Stimulated activated CD8-positive, alpha-beta memory T cell treated with anti-CD3 and anti-CD28 coated beads, Interleukin-15, amount 100 ng/mL, for 4 hours (primary cell): ENCODE measurements around the gene PTPRK.
A peak's percentile ranks its signal among the peaks of the same experiment; 100 is the strongest.
"Not testable (repeated sequence)": the region's sequence is repeated elsewhere in the genome, so short reads cannot be mapped to it uniquely, and the experiment has no call there.

Experiments used
- DNase-seq, 2 donors: peaks; one replicate each; pipeline ENCODE4 v3.0.0-alpha.2; 2020; ENCODE audit warnings: low read depth in 2 of 2

Gene PTPRK

GRCh38 chr6:127956260-127956888, 564.0 kb downstream of the PTPRK start:
- no peak for DNase-seq

- no peak for DNase-seq
These were observed 566.3 kb downstream of the PTPRK start for GRCh38 chr6:127954082-127954481.

DNA sequence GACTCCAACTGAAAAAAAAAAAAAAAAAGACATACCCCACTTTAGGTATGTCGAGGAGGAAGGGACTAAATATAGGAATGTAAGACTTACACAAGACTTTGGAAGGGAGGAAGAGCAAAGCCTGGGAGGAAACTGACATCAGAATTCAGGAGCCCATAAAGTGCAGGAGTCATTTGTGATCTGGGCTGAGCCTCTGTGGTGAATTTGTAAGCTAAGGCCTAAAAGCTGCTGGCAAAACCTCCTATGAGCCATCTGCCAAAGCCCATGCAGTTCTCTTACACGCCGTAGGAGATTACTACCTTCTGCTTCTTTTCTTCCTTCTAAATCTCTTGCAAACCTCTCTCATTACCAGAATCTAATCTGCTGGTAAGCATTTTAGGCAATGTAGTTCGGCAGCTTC, 567.6 kb downstream of the PTPRK start:
- no peak for DNase-seq

DNA sequence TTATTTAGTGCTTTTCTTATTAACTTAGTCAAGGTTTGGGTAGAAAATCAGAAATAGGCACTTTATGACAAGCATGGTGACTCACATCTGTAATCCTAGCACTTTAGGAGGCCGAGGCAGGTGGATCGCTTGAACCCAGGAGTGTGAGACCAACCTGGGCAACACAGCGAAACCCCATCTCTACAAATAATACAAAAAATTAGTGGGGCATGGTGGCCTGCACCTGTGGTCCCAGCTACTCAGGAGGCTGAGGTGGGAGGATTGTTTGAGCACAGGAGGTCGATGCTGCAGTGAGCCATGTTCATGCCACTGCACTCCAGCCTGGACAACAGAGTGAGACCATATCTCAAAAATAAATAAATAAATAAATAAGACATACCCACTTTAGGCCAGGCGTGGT, 568.2 kb downstream of the PTPRK start:
- DNase-seq = no peak

DNA sequence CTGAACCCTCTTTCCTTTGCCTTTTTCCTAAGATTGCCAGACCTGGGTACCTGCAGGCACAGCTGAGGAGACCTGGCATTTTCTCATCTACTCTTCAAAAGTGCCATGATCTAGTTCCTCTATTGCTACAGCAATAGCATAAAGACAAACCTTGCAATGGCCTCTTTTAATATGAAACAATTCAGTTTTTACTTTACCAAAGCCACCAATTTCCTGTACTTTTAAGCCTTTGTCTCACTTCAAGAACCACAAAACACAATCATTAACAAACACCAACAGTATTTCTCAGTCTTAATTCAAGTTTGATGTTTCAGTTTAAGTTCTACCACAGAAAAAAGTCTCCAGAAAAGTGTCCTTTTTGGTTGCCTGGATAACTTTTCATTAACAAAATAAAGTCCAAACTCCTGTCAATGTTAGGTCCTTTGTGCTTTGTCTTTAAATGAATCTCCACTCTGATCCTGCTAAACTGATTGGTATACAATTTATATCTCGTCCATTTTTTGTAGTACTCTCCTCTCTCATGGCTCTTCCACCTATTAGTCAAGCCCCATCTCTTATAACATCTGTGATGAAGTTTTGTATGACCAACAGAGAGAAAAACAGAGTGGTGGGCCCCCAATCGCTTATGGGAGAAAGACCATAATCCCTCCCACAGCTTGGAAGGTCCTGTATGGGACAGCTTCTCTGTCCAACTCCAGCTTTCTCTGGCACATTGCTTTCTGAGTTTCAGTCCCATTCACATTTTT, 569.1 kb downstream of the PTPRK start:
- no peak for DNase-seq

DNA sequence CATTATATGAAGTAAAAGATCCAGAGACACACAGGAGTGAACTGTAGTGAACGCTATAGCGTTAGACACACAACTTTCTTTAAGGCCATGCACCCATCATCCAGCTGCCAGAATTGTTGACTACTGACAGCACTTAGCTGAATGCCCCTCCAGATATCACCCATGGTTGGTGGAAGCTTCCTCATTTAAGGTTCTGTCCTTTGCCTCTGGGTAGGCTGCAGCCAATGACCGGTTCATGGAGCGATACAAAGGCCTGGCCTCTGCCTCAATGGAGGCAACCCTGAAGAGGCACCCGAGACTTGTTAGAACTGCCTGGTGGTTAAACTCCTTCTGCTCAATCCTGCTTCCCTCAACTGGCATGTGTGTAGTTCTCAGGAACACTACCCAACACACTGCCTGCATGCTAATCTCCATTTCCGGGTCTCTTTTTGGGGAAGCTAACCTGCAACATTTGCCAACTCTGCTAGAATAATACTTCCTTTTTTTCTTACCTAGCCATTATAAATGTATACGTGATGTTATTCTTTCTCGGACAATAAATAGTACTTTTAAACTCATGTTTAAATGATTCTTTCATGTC, 569.7 kb downstream of the PTPRK start:
- DNase-seq = no peak

GRCh38 chr6:127949251-127949650, 571.1 kb downstream of the PTPRK start:
- DNase-seq = no peak

DNA sequence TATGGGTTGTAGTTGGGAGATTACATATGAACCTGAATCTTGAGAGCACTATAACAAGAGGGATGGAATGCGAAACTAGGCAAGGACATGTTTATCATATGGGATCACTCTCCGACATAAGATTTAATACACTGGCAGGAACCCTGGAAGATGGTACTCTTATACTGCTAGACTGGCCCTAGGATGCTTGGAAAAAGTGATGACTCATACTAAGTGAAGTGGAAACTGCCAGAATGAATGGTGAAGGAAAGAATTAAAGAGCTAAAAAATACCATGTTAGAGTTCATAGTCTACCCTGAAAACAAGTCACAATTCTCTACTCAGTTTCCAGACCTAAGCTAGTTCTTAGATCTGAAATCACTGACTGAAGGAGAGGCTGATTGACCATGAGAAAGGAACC, 574.0 kb downstream of the PTPRK start:
- no peak for DNase-seq

- no peak for DNase-seq
These were observed 574.8 kb downstream of the PTPRK start for GRCh38 chr6:127945434-127946097.

GRCh38 chr6:127941228-127941627, 579.2 kb downstream of the PTPRK start:
- DNase-seq = no peak

- DNase-seq = no peak
These were observed 580.8 kb downstream of the PTPRK start for GRCh38 chr6:127939442-127940066.

DNA sequence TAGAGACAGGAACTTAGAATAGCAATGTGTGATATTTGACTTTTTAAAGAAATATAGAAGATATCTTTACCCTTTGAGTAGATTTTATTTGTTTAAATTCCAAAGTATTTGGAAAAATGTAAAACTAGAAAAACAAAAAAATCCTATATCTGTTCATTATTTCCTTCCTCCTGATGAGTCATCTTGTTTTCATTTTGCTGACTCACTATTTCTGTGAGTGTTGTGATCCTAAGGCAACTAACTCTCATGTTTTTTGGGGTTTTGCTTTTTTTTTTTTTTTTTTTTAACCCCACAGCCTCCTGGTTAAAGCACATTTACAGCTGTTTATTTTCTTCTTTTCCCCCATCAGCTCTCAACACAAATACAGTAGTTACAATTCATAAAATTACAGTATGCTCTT, 581.7 kb downstream of the PTPRK start:
- no peak for DNase-seq

- no peak for DNase-seq
These were observed 582.7 kb downstream of the PTPRK start for GRCh38 chr6:127937747-127938146.

- no peak for DNase-seq
These were observed 583.3 kb downstream of the PTPRK start for GRCh38 chr6:127937102-127937501.

- DNase-seq = no peak
These were observed 585.4 kb downstream of the PTPRK start for GRCh38 chr6:127934956-127935355.

DNA sequence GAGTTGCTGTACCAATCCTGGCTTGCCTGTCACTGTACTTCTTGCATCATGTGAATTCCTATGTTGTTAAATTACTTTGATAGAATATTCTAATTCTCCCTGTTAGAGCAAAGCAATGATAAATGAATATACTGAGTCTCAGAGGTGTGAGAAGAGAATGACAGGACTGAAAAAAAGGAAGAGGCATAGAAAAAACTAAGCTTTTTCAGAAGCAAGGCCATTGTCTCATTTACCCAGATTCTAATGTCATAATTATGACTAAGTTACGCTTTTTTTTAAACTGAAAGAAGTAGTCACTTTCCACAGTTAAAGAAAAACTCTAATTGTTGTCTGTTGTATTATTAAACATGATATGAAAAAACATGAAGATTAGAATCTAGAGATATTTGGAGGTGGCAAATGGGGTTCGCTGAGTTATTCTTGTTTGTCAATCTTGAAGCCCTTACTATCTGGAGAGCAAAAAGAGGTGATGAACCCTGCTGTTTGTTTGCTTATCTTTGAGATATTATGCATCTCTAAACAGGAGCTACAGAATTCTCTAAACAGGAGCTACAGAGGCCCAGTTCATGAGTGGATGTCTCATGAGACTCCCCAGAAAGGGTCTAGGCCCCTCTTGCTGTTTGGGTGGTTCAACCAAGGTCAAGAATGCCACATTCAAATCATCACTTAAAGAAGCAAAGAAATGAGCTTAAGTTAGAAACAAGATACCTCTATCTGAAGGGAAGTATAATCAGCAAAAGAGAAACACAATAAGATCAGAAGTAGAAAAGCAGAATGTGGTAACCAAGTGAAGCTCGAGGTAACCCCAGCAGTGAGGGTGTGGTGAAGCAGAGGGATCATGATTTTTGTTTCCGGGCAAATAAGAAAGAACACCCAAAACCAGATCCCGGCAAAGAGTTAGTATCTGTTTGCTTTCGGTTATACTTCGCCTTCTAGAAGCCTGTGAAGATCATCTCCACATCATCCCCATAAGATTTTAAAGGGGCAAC, 586.3 kb downstream of the PTPRK start:
- peak in 1 of 2 donors; percentile 5 for DNase-seq

DNA sequence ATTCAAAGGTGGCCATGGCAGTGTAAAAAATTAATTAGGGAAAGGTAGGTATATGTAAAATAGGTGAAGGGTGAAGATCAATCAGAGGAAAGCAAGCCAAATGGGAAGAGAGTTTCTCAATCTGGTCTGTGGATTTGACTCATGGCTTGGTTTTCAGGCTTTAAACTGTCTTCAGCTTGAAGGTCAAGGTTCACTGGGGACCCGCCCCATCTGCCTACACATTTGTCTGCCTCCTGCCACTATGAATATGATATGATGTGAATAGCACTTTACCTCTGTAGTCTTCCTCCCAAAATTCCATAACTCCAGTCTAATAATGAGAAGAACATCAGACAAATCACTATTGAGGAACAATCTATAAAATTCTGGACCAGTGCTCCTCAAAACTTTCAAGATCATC, 587.3 kb downstream of the PTPRK start:
- DNase-seq = no peak

DNA sequence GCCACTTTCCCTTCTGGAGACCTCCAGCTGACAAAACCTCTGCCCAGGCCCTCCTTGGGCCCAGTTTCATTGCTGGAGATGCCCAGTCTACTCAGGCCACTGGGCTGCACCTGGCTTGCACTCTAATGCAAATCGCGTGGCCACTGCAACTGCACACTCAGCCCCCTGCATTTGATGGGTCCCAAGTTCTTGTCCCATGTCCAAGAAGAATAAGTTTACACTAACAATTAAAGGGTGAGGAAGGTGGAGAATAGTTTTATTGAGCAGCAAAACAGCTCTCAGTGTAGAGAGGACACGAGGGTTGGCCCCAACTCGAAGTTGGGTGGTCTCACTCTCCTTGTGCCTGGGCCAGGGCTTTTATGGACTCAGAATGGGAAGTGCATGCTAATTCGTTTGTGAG, 587.7 kb downstream of the PTPRK start:
- no peak for DNase-seq

GRCh38 chr6:127926441-127926840, 594.0 kb downstream of the PTPRK start:
- DNase-seq = not testable (repeated sequence)

- no peak for DNase-seq
These were observed 596.0 kb downstream of the PTPRK start for GRCh38 chr6:127924440-127924839.

GRCh38 chr6:127924031-127924430, 596.4 kb downstream of the PTPRK start:
- no peak for DNase-seq
